NCI-H187 treated with DMSO at 0.1 percent for 48 hours (cell line): ENCODE measurements around the gene KRTAP6-1.

Experiments used
- DNase-seq: peaks from one replicate; lab custom pipeline; 2025; lab: John Stamatoyannopoulos, UW

The KRTAP6-1 gene

GRCh38 chr21:30577766-30578165 lies 36.0 kb downstream of the KRTAP6-1 start:
- no peak for DNase-seq

GRCh38 chr21:30567617-30568016 lies 46.1 kb downstream of the KRTAP6-1 start:
- no peak for DNase-seq

- DNase-seq: no peak
These were observed 50.1 kb downstream of the KRTAP6-1 start for GRCh38 chr21:30563630-30564029.
